K562 (cell line): Measurements from ENCODE around the gene TP73. TPM values are rescaled to one million over a fixed set of nuclear protein-coding genes. Genes with fewer than 3 reads are reported as not detected.

Experiments used
- ATAC-seq: fragments of 200-7000 bp; cut with Tn5 transposase; 3 replicates; pipeline ENCODE4 v1.9.1; 2020; ENCODE audit warnings: moderate library complexity
- BruUV-seq: library from RNA; stranded (reverse); fragments of 400-500 nt; replicated peaks from 2 replicates; lab custom pipeline; 2021; lab: Mats Ljungman, UMichigan
- CTCF ChIA-PET: fragments of 300-600 bp; formaldehyde crosslinking; extraction: SDS; loops from one replicate; lab custom pipeline; 2021; ENCODE audit warnings: low intra/inter-chr PET ratio; lab: Yijun Ruan, JAX
- POLR2A ChIA-PET: fragments of 300-600, 350-650 bp; sonication (Branson Sonifier 250); formaldehyde crosslinking; extraction: SDS; loops from one replicate; lab custom pipeline; 2021; ENCODE audit warnings: antibody characterized with exemption, inconsistent platforms; lab: Yijun Ruan, JAX
- DNase-seq, 4 experiments: peaks; one replicate each; pipeline versions ENCODE4 v3.0.0 to v3.0.0-alpha.2; 2011 to 2018; ENCODE audit warnings: low spot score in 3 of 4, mixed read lengths in 3 of 4; ENCODE audit errors: extremely low read depth in 1 of 4
- FAIRE-seq: peaks from 2 replicates; lab custom pipeline; 2011; peaks lifted over from hg19 to GRCh38; lab: Jason Lieb, UNC
- H2AFZ ChIP-seq: 2 replicates; pipeline ENCODE4 v1.6.0; 2011; ENCODE audit warnings: low read depth, low read length, control low read depth, inconsistent platforms
- H3K27ac ChIP-seq: fragments of 200-600 bp; 3 replicates; pipeline ENCODE4 v1.8.0; 2011; ENCODE audit warnings: low read depth, mild to moderate bottlenecking, control low read depth, inconsistent platforms, low read length, moderate library complexity, mixed read lengths; ENCODE audit errors: extremely low read depth
- H3K27me3 ChIP-seq, 2 experiments: fragments of 300-600 bp in 1 of 2; 2 replicates in 1 of 2; 3 replicates in 1 of 2; pipeline versions ENCODE4 v1.6.0 to v1.8.0; 2011; ENCODE audit warnings: inconsistent platforms in 2 of 2, low read length in 2 of 2, mild to moderate bottlenecking in 1 of 2, mixed read lengths in 1 of 2, moderate library complexity in 1 of 2; ENCODE audit not compliant: control insufficient read depth in 2 of 2, insufficient read depth in 2 of 2
- H3K36me3 ChIP-seq: fragments of 300-600 bp; 3 replicates; pipeline ENCODE4 v1.8.0; 2011; ENCODE audit warnings: mild to moderate bottlenecking, low read length, inconsistent platforms; ENCODE audit not compliant: control insufficient read depth, insufficient read depth
- H3K4me1 ChIP-seq, 2 experiments: fragments of 200-600 bp in 1 of 2; replicated peaks in 1 of 2; 2 replicates in 1 of 2; 3 replicates in 1 of 2; pipeline versions ENCODE4 v1.5.1 to v1.8.0; 2011; ENCODE audit warnings: inconsistent platforms in 2 of 2, low read length in 2 of 2, mild to moderate bottlenecking in 1 of 2, mixed read lengths in 1 of 2, moderate library complexity in 1 of 2; ENCODE audit not compliant: control insufficient read depth in 2 of 2, insufficient read depth in 2 of 2
- H3K4me2 ChIP-seq: 2 replicates; pipeline ENCODE4 v1.6.1; 2011; ENCODE audit warnings: low read length, control low read depth, inconsistent platforms, mixed read lengths; ENCODE audit not compliant: insufficient read depth
- H3K4me3 ChIP-seq: fragments of 200-600 bp; sonication (generic), shearing (Covaris generic); 2 replicates; pipeline ENCODE4 v1.5.1; 2016; ENCODE audit warnings: control low read depth, inconsistent platforms
- H3K79me2 ChIP-seq: fragments of 200-600 bp; 3 replicates; pipeline ENCODE4 v1.8.0; 2011; ENCODE audit warnings: low read length, inconsistent platforms; ENCODE audit not compliant: control insufficient read depth, insufficient read depth
- H3K9ac ChIP-seq, 2 experiments: 2 replicates each; pipeline versions ENCODE4 v1.6.0 to v1.6.1; 2011; ENCODE audit warnings: low read depth in 2 of 2, low read length in 2 of 2, control low read depth in 1 of 2, inconsistent platforms in 1 of 2, mild to moderate bottlenecking in 1 of 2, mixed read lengths in 1 of 2; ENCODE audit not compliant: insufficient read depth in 1 of 2
- H3K9me1 ChIP-seq: one replicate; pipeline ENCODE4 v1.6.0; 2011; ENCODE audit warnings: inconsistent platforms, mild to moderate bottlenecking, low read length, moderate library complexity; ENCODE audit not compliant: control insufficient read depth, insufficient read depth
- H3K9me3 ChIP-seq: replicated peaks from 2 replicates; pipeline ENCODE4 v1.5.1; 2011; ENCODE audit warnings: low read depth, low read length, inconsistent platforms; ENCODE audit not compliant: control insufficient read depth, insufficient read depth
- H4K20me1 ChIP-seq: replicated peaks from 2 replicates; pipeline ENCODE4 v1.6.1; 2011; ENCODE audit warnings: low read length, inconsistent platforms, mixed read lengths; ENCODE audit not compliant: control insufficient read depth, insufficient read depth
- CUX1 ChIP-seq: fragments of 200-800 bp; sonication (Bioruptor generic); IDR thresholded peaks from 2 replicates; pipeline ENCODE4 v1.6.1; 2016; ENCODE audit warnings: missing genetic modification characterization, missing compliant biosample characterization
- ID3 ChIP-seq, 2 experiments: fragments of 250-450 bp in 1 of 2; fragments of 450-650 bp in 1 of 2; sonication (Bioruptor Pico) in 1 of 2; IDR thresholded peaks; 2 replicates each; pipeline versions ENCODE4 v1.6.1 to v1.8.0; 2016 to 2021; ENCODE audit warnings: mild to moderate bottlenecking in 2 of 2, moderate library complexity in 2 of 2, missing compliant biosample characterization in 1 of 2, missing genetic modification characterization in 1 of 2
- MGA ChIP-seq: fragments of 450-650 bp; IDR thresholded peaks from 2 replicates; pipeline ENCODE4 v1.6.1; 2016; ENCODE audit warnings: mild to moderate bottlenecking, moderate library complexity
- ZKSCAN3 ChIP-seq: fragments of 250-450 bp; sonication (Bioruptor Pico); IDR thresholded peaks from 2 replicates; pipeline ENCODE4 v1.4.0; 2020
- WGBS: fragments of 100-300 bp; shearing (Covaris generic); methylation state at CpG from one replicate; pipeline ENCODE4 v1.1.6; 2016; ENCODE audit warnings: low coverage, mixed read lengths; ENCODE audit not compliant: insufficient coverage; ENCODE audit errors: missing lambda C conversion rate; 5-methylcytosine and 5-hydroxymethylcytosine counted together
- in situ Hi-C: fragments of 300-500 bp; cut with MboI; formaldehyde crosslinking; loops from 4 replicates; pipeline ENCODE4 v1.15.0; 2018; ENCODE audit warnings: inconsistent platforms, mixed read lengths
- intact Hi-C: fragments of 100-400 bp; cut with micrococcal nuclease; formaldehyde crosslinking; loops from 2 replicates; pipeline ENCODE4 v1.14.2; 2022
- polyA plus RNA-seq, 8 experiments: library from polyadenylated mRNA; depleted of rRNA in 4 of 8; stranded (reverse) in 5 of 8; unstranded in 3 of 8; fragments of >200 nt; fragmentation: Nextera tagmentation in 2 of 8; fragmentation: Illumina TruSeq in 1 of 8; extraction: Ambion mirVana in 2 of 8; extraction: Trizol in 1 of 8; gene quantifications; 2 replicates each; pipeline versions ENCODE4 v1.2.1 to v1.2.3, GENCODE V29; 2011 to 2014; ENCODE audit warnings: inconsistent platforms in 1 of 8, missing spikeins in 1 of 8
- total RNA-seq, 7 experiments: library from RNA; depleted of rRNA in 6 of 7; stranded (reverse); fragments of >200 nt in 6 of 7; fragmentation: Illumina TruSeq in 2 of 7; extraction: Trizol in 2 of 7; gene quantifications; 2 replicates each; pipeline versions ENCODE4 v1.2.1 to v1.2.3, GENCODE V29; 2011 to 2021; ENCODE audit warnings: low replicate concordance in 1 of 7

TP73 gene
- total and polyA plus RNA-seq, 9 of the 15 experiments (the other 6 are each of a cell fraction or from before 2014, with no cell fraction given) = 0.07 to 1.6 (median 0.40) TPM; not detected in 2

- Histone ChIP-seq H3K9me3 (0 out of 2 replicates have a peak, but pooled peaks cover 2% of the 10 kb centered on the region), H3K4me2 (no peak overlapping the region), H4K20me1 (peaks cover 30% of the 10 kb centered on the region; the same call in 1 of the 2 replicates), H3K27me3 (peaks cover 47 to 75% of the 10 kb centered on the region in 2 experiments), H3K4me3 (no peak overlapping the region), H3K9me1 (no peaks in the 10 kb centered on the region), H3K4me1 (peaks cover 5 to 66% of the 10 kb centered on the region in 2 experiments; a peak in 3 of 5 replicates), H3K27ac (no peak overlapping the region), H3K9ac (no peak overlapping the region), H2AFZ (no peak overlapping the region), H3K79me2 (no peaks in the 10 kb centered on the region), H3K36me3 (no peaks in the 10 kb centered on the region)
- ChIA-PET CTCF (no interaction called here), POLR2A (no interaction called here)
- WGBS = 1% methylated on average over 13 of the region's 13 CpGs
- in situ Hi-C loops (no loop called here), intact Hi-C loops (no loop called here)
- FAIRE-seq = no peak
- BruUV-seq = no TSS peak
- no peak for DNase-seq
- no peak for ATAC-seq
- no peak for TF ChIP-seq ID3 (CRISPR knock-in tag; IDR thresholded peaks at IDR 0.05)
- TF ChIP-seq ID3 (tag; IDR thresholded peaks at IDR 0.05) = no peak
- TF ChIP-seq MGA = no peak
- no peak for TF ChIP-seq CUX1 (CRISPR knock-in tag)
- no peak for TF ChIP-seq ZKSCAN3 (CRISPR knock-in tag)
These were observed 40.3 kb downstream of the TP73 start for GRCh38 chr1:3692598-3692997.
